ENCODE measurements around the gene SND1. TPM values are rescaled to one million over a fixed set of nuclear protein-coding genes. Genes with fewer than 3 reads are reported as not detected.

Gene SND1
- total RNA-seq, 4 donors from 2014 or later: 64.3 to 77.0 (median 70.4) TPM

DNA sequence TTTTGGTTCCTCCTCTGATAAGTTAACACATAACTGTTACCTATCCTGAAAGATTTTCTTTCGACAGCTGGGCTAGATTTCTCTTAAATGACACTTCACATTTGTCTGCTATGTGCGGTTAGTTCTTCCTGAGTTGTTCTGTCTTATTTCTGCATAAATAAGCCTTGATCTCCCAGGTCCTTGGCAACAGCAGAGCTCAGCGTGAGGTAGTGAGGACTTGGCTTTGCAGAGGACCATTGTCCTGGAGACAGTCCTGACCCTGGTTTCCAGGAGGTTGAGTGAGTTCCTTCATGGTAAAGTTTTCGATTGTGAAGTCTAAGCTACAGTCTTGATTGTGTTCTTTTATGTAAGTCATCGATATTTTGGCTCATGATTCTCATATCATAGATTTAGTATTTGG, 23.7 kb downstream of the SND1 start:
- TF ChIP-seq EP300 (IDR thresholded peaks at IDR 0.05; ENCODE audit: low read depth): no peak
- TF ChIP-seq, protein P1, sequence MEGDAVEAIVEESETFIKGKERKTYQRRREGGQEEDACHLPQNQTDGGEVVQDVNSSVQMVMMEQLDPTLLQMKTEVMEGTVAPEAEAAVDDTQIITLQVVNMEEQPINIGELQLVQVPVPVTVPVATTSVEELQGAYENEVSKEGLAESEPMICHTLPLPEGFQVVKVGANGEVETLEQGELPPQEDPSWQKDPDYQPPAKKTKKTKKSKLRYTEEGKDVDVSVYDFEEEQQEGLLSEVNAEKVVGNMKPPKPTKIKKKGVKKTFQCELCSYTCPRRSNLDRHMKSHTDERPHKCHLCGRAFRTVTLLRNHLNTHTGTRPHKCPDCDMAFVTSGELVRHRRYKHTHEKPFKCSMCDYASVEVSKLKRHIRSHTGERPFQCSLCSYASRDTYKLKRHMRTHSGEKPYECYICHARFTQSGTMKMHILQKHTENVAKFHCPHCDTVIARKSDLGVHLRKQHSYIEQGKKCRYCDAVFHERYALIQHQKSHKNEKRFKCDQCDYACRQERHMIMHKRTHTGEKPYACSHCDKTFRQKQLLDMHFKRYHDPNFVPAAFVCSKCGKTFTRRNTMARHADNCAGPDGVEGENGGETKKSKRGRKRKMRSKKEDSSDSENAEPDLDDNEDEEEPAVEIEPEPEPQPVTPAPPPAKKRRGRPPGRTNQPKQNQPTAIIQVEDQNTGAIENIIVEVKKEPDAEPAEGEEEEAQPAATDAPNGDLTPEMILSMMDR (IDR thresholded peaks at IDR 0.05): no peak
- TF ChIP-seq POLR2AphosphoS5 (IDR thresholded peaks at IDR 0.05): no peak
- no peak for TF ChIP-seq POLR2A (IDR thresholded peaks at IDR 0.05)
- no peaks in the 10 kb centered on the region for H3K36me3 ChIP-seq
- no peak overlapping the region for H3K4me3 ChIP-seq
- in situ Hi-C loops (cut with MboI; ENCODE audit: low pct_ligation_motif_present in 1 of 4, low pct_unique_long_range_greater_than_20kb in 1 of 4, low sequenced_read_pairs in 3 of 4): no loop called here
- intact Hi-C loops (cut with DNase I; ENCODE audit: low total_unique reads): no loop called here
- 85 to 95% methylated on average over 4 to 5 of the region's 5 CpGs for whole genome bisulfite sequencing, 2 donors (ENCODE audit: low coverage in 1 of 2)
- H3K27ac ChIP-seq: no peak overlapping the region
- peaks cover 0 to 5% of the 10 kb centered on the region in 2 donors for H3K9me3 ChIP-seq
- no peaks in the 10 kb centered on the region for H3K4me1 ChIP-seq
- no peak for DNase-seq
- H3K27me3 ChIP-seq: no peaks in the 10 kb centered on the region

- DNase-seq: no peak
- H3K4me1 ChIP-seq: no peaks in the 10 kb centered on the region
- peaks cover 0 to 5% of the 10 kb centered on the region in 2 donors for H3K9me3 ChIP-seq
- no peaks in the 10 kb centered on the region for H3K27me3 ChIP-seq
- TF ChIP-seq, protein P1 (IDR thresholded peaks at IDR 0.05): no peak
- no peak for TF ChIP-seq EP300 (IDR thresholded peaks at IDR 0.05; ENCODE audit: low read depth)
- TF ChIP-seq POLR2AphosphoS5 (IDR thresholded peaks at IDR 0.05): peak in 2 of 3 donors; percentile 34 to 56
- peak overlapping the region in 1 of 4 donors; percentile 31 for H3K27ac ChIP-seq
- in situ Hi-C loops (cut with MboI; ENCODE audit: low pct_ligation_motif_present in 1 of 4, low pct_unique_long_range_greater_than_20kb in 1 of 4, low sequenced_read_pairs in 3 of 4) (no loop called here), intact Hi-C loops (cut with DNase I; ENCODE audit: low total_unique reads) (no loop called here)
- no peak overlapping the region for H3K4me3 ChIP-seq
- no peaks in the 10 kb centered on the region for H3K36me3 ChIP-seq
- WGBS, 2 donors (ENCODE audit: low coverage in 1 of 2): 79% methylated on average over 8 of the region's 8 CpGs
Measured at GRCh38 chr7:127677433-127678230, 25.6 kb downstream of the SND1 start.

DNA sequence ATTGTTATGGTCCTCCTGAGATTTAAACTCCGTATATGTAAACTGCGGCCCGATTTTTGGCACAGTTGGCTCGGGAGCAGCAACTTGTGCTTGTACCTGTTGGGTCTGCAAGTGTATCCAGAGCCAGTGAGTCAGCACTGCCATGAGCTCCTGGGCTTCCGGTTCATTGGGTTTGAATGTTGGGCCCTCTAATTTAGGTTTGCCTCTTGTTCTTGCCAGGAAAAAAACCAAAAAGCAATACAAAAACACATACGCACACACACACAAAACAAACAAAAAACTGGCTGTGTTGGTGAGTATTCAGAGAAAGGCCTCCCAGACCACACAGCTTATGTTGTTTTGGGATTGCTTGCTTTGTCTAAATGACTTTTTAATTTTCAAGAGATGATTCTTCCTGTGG, 26.3 kb downstream of the SND1 start:
- intact Hi-C loops (cut with DNase I; ENCODE audit: low total_unique reads) (no loop called here), in situ Hi-C loops (cut with MboI; ENCODE audit: low pct_ligation_motif_present in 1 of 4, low pct_unique_long_range_greater_than_20kb in 1 of 4, low sequenced_read_pairs in 3 of 4) (no loop called here)
- 84 to 89% methylated on average over 2 to 6 of the region's 6 CpGs for WGBS, 2 donors (ENCODE audit: low coverage in 1 of 2)
- H3K36me3 ChIP-seq: no peaks in the 10 kb centered on the region
- H3K4me1 ChIP-seq: no peaks in the 10 kb centered on the region
- no peaks in the 10 kb centered on the region for H3K27me3 ChIP-seq
- no peak overlapping the region for H3K27ac ChIP-seq
- H3K9me3 ChIP-seq: peaks cover 0 to 5% of the 10 kb centered on the region in 2 donors
- H3K4me3 ChIP-seq: no peak overlapping the region
- no peak for DNase-seq
- TF ChIP-seq POLR2AphosphoS5 (IDR thresholded peaks at IDR 0.05): no peak
- TF ChIP-seq, protein P1 (IDR thresholded peaks at IDR 0.05): no peak
- TF ChIP-seq EP300 (IDR thresholded peaks at IDR 0.05; ENCODE audit: low read depth): no peak
- TF ChIP-seq POLR2A (IDR thresholded peaks at IDR 0.05): no peak

- Histone ChIP-seq H3K27ac (no peak overlapping the region), H3K4me1 (no peaks in the 10 kb centered on the region), H3K4me3 (no peak overlapping the region), H3K9me3 (peaks cover 0 to 5% of the 10 kb centered on the region in 2 donors), H3K36me3 (no peaks in the 10 kb centered on the region), H3K27me3 (no peaks in the 10 kb centered on the region)
- in situ Hi-C loops (cut with MboI; ENCODE audit: low pct_ligation_motif_present in 1 of 4, low pct_unique_long_range_greater_than_20kb in 1 of 4, low sequenced_read_pairs in 3 of 4) (no loop called here), intact Hi-C loops (cut with DNase I; ENCODE audit: low total_unique reads) (no loop called here)
- WGBS, 2 donors (ENCODE audit: low coverage in 1 of 2): 78 to 86% methylated on average over 2 to 3 of the region's 3 CpGs
- TF ChIP-seq POLR2A (IDR thresholded peaks at IDR 0.05): no peak
- TF ChIP-seq POLR2AphosphoS5 (IDR thresholded peaks at IDR 0.05): no peak
- TF ChIP-seq EP300 (IDR thresholded peaks at IDR 0.05; ENCODE audit: low read depth): no peak
- TF ChIP-seq, protein P1 (IDR thresholded peaks at IDR 0.05): no peak
- DNase-seq: no peak
Measured at GRCh38 chr7:127678947-127679346, 27.0 kb downstream of the SND1 start.

Data from transverse colon (tissue), 4 donors.